PFSK-1 (cell line): ENCODE results near the gene TEF.

Experiments used
- POLR2AphosphoS5 ChIP-seq: IDR thresholded peaks from 2 replicates; pipeline ENCODE4 v1.6.1; 2012; ENCODE audit warnings: low read depth, mild to moderate bottlenecking, control low read depth, low read length, moderate library complexity
- SIN3A ChIP-seq: IDR thresholded peaks from 2 replicates; pipeline ENCODE4 v1.6.1; 2012; ENCODE audit warnings: mild to moderate bottlenecking, low read length, moderate library complexity, borderline replicate concordance; ENCODE audit not compliant: insufficient read depth

GRCh38 chr22:41362615-41363014 is 19.1 kb upstream of the TEF start:
- TF ChIP-seq POLR2AphosphoS5, result no peak
- no peak for TF ChIP-seq SIN3A
